Measurements from ENCODE around the gene MAP3K7. TPM values are rescaled to one million over a fixed set of nuclear protein-coding genes. Genes with fewer than 3 reads are reported as not detected.

Gene MAP3K7
- total and polyA plus RNA-seq, 2 of the 13 experiments (the other 11 are each of a cell fraction or from before 2014, with no cell fraction given), result 24.1 to 24.4 TPM

- TF ChIP-seq ZXDC (CRISPR knock-in tag; IDR thresholded peaks at IDR 0.05) (no peak), SOX5 (CRISPR knock-in tag; IDR thresholded peaks at IDR 0.05; ENCODE audit: borderline replicate concordance) (no peak), ZNF235 (CRISPR knock-in tag; IDR thresholded peaks at IDR 0.05; ENCODE audit: borderline replicate concordance) (no peak), SUZ12 (IDR thresholded peaks at IDR 0.05; ENCODE audit: low read depth, low read length) (no peak), ZNF597 (CRISPR knock-in tag; IDR thresholded peaks at IDR 0.05) (no peak), BCLAF1 (IDR thresholded peaks at IDR 0.05) (no peak)
Measured at GRCh38 chr6:90538278-90539046, 48.4 kb downstream of the MAP3K7 start (continued).
